Lower leg skin (tissue), 3 donors: ENCODE data around the gene PODXL2.

Source experiments
- CTCF ChIP-seq, 3 donors: fragments of 450-650 bp; IDR thresholded peaks; one replicate each; pipeline ENCODE4 v1.5.1; 2016; ENCODE audit warnings: antibody characterized with exemption in 3 of 3, mild to moderate bottlenecking in 3 of 3, moderate library complexity in 2 of 3
- POLR2A ChIP-seq, 2 donors: fragments of 450-650 bp; IDR thresholded peaks; one replicate each; pipeline ENCODE4 v1.6.1; 2016 to 2017; ENCODE audit warnings: antibody characterized with exemption in 2 of 2, mild to moderate bottlenecking in 1 of 2, moderate library complexity in 1 of 2

GRCh38 chr3:127585163-127585812, 43.7 kb upstream of the PODXL2 start:
- TF ChIP-seq CTCF (IDR thresholded peaks at IDR 0.05) = no peak
- no peak for TF ChIP-seq POLR2A (IDR thresholded peaks at IDR 0.05)
